ENCODE data around the gene SERTAD1.

- no peak for TF ChIP-seq CHD7 (IDR thresholded peaks at IDR 0.05; ENCODE audit: insufficient replicate concordance, low read length)
- no peak for TF ChIP-seq RAD21 (IDR thresholded peaks at IDR 0.05 in 1 of 2, conservative IDR thresholded peaks at IDR 0.05 in 1 of 2; ENCODE audit: low read depth in 2 of 2, low read length in 2 of 2)
- peak in 2 of 3 experiments; percentile 53 to 71; a peak in 2 of 4 replicates for TF ChIP-seq CTCF (IDR thresholded peaks at IDR 0.05; ENCODE audit: control extremely low read depth in 1 of 3, insufficient read depth in 1 of 3, low read depth in 1 of 3, low read length in 3 of 3)
- TF ChIP-seq, protein P1, sequence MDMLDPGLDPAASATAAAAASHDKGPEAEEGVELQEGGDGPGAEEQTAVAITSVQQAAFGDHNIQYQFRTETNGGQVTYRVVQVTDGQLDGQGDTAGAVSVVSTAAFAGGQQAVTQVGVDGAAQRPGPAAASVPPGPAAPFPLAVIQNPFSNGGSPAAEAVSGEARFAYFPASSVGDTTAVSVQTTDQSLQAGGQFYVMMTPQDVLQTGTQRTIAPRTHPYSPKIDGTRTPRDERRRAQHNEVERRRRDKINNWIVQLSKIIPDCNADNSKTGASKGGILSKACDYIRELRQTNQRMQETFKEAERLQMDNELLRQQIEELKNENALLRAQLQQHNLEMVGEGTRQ (IDR thresholded peaks at IDR 0.05; ENCODE audit: low read length) = no peak
- TF ChIP-seq EZH2 (IDR thresholded peaks at IDR 0.05; ENCODE audit: low read depth, low read length, severe bottlenecking) = no peak
- no peak for TF ChIP-seq SIX5 (IDR thresholded peaks at IDR 0.05; ENCODE audit: low read depth, low read length)
- peak; percentile 62 for TF ChIP-seq PHF8 (conservative IDR thresholded peaks at IDR 0.05; ENCODE audit: low read depth, low read length)
- peak; percentile 61; the same call in 1 of the 2 replicates for TF ChIP-seq RFX5 (IDR thresholded peaks at IDR 0.05; ENCODE audit: borderline replicate concordance, low read depth, low read length)
- TF ChIP-seq TCF12 (IDR thresholded peaks at IDR 0.05; ENCODE audit: low read depth, low read length) = no peak
- TF ChIP-seq ZNF274 (IDR thresholded peaks at IDR 0.05; ENCODE audit: borderline replicate concordance, extremely low read depth, low read length) = no peak
- TF ChIP-seq EP300 (IDR thresholded peaks at IDR 0.05; ENCODE audit: borderline replicate concordance in 1 of 2, low read depth in 2 of 2, low read length in 2 of 2) = no peak
- TF ChIP-seq POLR2A (IDR thresholded peaks at IDR 0.05; ENCODE audit: control extremely low read depth in 1 of 2, low read depth in 2 of 2, low read length in 2 of 2) = peak; percentile 92 to 96
These were observed at the start of gene SERTAD1 for GRCh38 chr19:40425450-40426287.
